ENCODE measurements around the gene CISTR.

- TF ChIP-seq POLR2A (IDR thresholded peaks at IDR 0.05) (no peak), CTCF (IDR thresholded peaks at IDR 0.05) (no peak)
Measured at GRCh38 chr12:53793221-53793620, 41.4 kb upstream of the CISTR start.

All from heart left ventricle (tissue), 13 donors.